GM12878 (cell line): ENCODE results near the gene ITCH. TPM values are rescaled to one million over a fixed set of nuclear protein-coding genes. Genes with fewer than 3 reads are reported as not detected.

Experiments used
- ATAC-seq: fragments of 200-7000 bp; cut with Tn5 transposase; 3 replicates; pipeline ENCODE4 v1.9.1; 2020; ENCODE audit warnings: mild to moderate bottlenecking, moderate library complexity
- BruUV-seq: library from RNA; stranded (reverse); fragments of 400-500 nt; replicated peaks from 2 replicates; lab custom pipeline; 2021; lab: Mats Ljungman, UMichigan
- CTCF ChIA-PET: fragments of 300-600 bp; sonication (Branson Sonifier 250); formaldehyde crosslinking; extraction: SDS; loops from one replicate; lab custom pipeline; 2021; ENCODE audit warnings: inconsistent platforms; lab: Yijun Ruan, JAX
- POLR2A ChIA-PET: fragments of 350-600 bp; formaldehyde crosslinking; extraction: SDS; loops from one replicate; lab custom pipeline; 2021; ENCODE audit warnings: inconsistent platforms; lab: Charles Lee
- RAD21 ChIA-PET: fragments of 300-600 bp; sonication (Branson Sonifier 250); formaldehyde crosslinking; loops from one replicate; lab custom pipeline; 2023; ENCODE audit warnings: antibody characterized with exemption; ENCODE audit not compliant: unreplicated experiment; lab: Charles Lee
- SMC1A ChIA-PET: fragments of 300-600 bp; sonication (Branson Sonifier 250); formaldehyde crosslinking; loops from one replicate; lab custom pipeline; 2023; ENCODE audit not compliant: unreplicated experiment, uncharacterized antibody; lab: Charles Lee
- DNase-seq: peaks from one replicate; pipeline ENCODE4 v3.0.0-alpha.2; 2011; ENCODE audit warnings: low read depth, low spot score
- FAIRE-seq: peaks from 3 replicates; lab custom pipeline; 2011; peaks lifted over from hg19 to GRCh38; lab: Jason Lieb, UNC
- H2AFZ ChIP-seq: 2 replicates; pipeline ENCODE4 v1.6.0; 2011; ENCODE audit warnings: low read depth, low read length, control low read depth; ENCODE audit not compliant: control insufficient read depth
- H3K27ac ChIP-seq: 2 replicates; pipeline ENCODE4 v1.5.1; 2011; ENCODE audit warnings: control low read depth; ENCODE audit not compliant: control insufficient read depth, insufficient read depth
- H3K27me3 ChIP-seq, 2 experiments: replicated peaks in 1 of 2; 2 replicates each; pipeline versions ENCODE4 v1.6.0 to v1.6.1; 2011; ENCODE audit warnings: low read length in 1 of 2; ENCODE audit not compliant: control insufficient read depth in 2 of 2, insufficient read depth in 2 of 2
- H3K36me3 ChIP-seq, 2 experiments: 2 replicates each; pipeline ENCODE4 v1.5.1; 2011; ENCODE audit warnings: low read length in 1 of 2; ENCODE audit not compliant: control insufficient read depth in 2 of 2, insufficient read depth in 2 of 2
- H3K4me1 ChIP-seq: 2 replicates; pipeline ENCODE4 v1.6.1; 2011; ENCODE audit warnings: mild to moderate bottlenecking, low read length, moderate library complexity, mixed read lengths; ENCODE audit not compliant: control insufficient read depth, insufficient read depth
- H3K4me2 ChIP-seq: 2 replicates; pipeline ENCODE4 v1.6.0; 2011; ENCODE audit warnings: control low read depth; ENCODE audit not compliant: control insufficient read depth, insufficient read depth
- H3K4me3 ChIP-seq: fragments of 200-600 bp; sonication (generic); 2 replicates; pipeline ENCODE4 v1.5.1; 2016
- H3K79me2 ChIP-seq: 2 replicates; pipeline ENCODE4 v1.6.0; 2011; ENCODE audit warnings: low read length; ENCODE audit not compliant: control insufficient read depth, insufficient read depth
- H3K9ac ChIP-seq: 2 replicates; pipeline ENCODE4 v1.8.0; 2011; ENCODE audit warnings: low read length, control low read depth, mixed read lengths; ENCODE audit not compliant: control insufficient read depth, insufficient read depth
- H3K9me3 ChIP-seq: replicated peaks from 3 replicates; pipeline ENCODE4 v1.5.1; 2011; ENCODE audit warnings: mild to moderate bottlenecking, low read length; ENCODE audit not compliant: control insufficient read depth, insufficient read depth
- H4K20me1 ChIP-seq: 2 replicates; pipeline ENCODE4 v1.6.0; 2011; ENCODE audit not compliant: control insufficient read depth, insufficient read depth
- CBFB ChIP-seq: IDR thresholded peaks from 2 replicates; pipeline ENCODE4 v1.6.1; 2016; ENCODE audit warnings: antibody characterized with exemption, low read depth
- RELB ChIP-seq: fragments of 450-650 bp; IDR thresholded peaks from 2 replicates; pipeline ENCODE4 v1.6.1; 2017; ENCODE audit warnings: low read depth, mild to moderate bottlenecking, moderate library complexity
- SP1 ChIP-seq: IDR thresholded peaks from one replicate; pipeline ENCODE4 v1.6.1; 2011; ENCODE audit warnings: low read depth, low read length
- YBX1 ChIP-seq: fragments of 450-650 bp; IDR thresholded peaks from 2 replicates; pipeline ENCODE4 v1.6.1; 2016; ENCODE audit warnings: antibody characterized with exemption
- ZSCAN29 ChIP-seq: fragments of 450-650 bp; IDR thresholded peaks from 2 replicates; pipeline ENCODE4 v1.6.1; 2017; ENCODE audit warnings: mild to moderate bottlenecking, moderate library complexity
- WGBS: methylation state at CpG from one replicate; pipeline ENCODE4 v1.1.6; 2016; ENCODE audit warnings: low lambda C conversion rate; ENCODE audit not compliant: insufficient replicate concordance, insufficient coverage; ENCODE audit errors: missing lambda C conversion rate; 5-methylcytosine and 5-hydroxymethylcytosine counted together
- in situ Hi-C: fragments of 300-500 bp; cut with MboI; formaldehyde crosslinking; loops from 9 replicates; pipeline ENCODE4 v1.14.3; 2018; ENCODE audit warnings: mixed read lengths
- intact Hi-C: fragments of 100-400 bp; cut with micrococcal nuclease; formaldehyde crosslinking; loops from one replicate; pipeline ENCODE4 v1.14.2; 2022; ENCODE audit not compliant: unreplicated experiment
- polyA plus RNA-seq, 11 experiments: library from polyadenylated mRNA; depleted of rRNA in 4 of 11; unstranded in 6 of 11; stranded (reverse) in 5 of 11; fragments of >200 nt; fragmentation: Nextera tagmentation in 4 of 11; fragmentation: Illumina TruSeq in 1 of 11; extraction: Ambion mirVana in 4 of 11; extraction: Trizol in 1 of 11; gene quantifications; 1 replicate in 1 of 11; 2 replicates in 10 of 11; pipeline versions ENCODE4 v1.2.1 to v1.2.3, GENCODE V29; 2011 to 2016; ENCODE audit warnings: inconsistent platforms in 2 of 11, missing spikeins in 2 of 11, low read depth in 1 of 11
- total RNA-seq, 4 experiments: library from RNA; depleted of rRNA in 3 of 4; stranded (reverse); fragments of >200 nt in 3 of 4; fragmentation: Illumina TruSeq in 1 of 4; extraction: Trizol in 1 of 4; gene quantifications; 2 replicates each; pipeline versions ENCODE4 v1.2.1 to v1.2.3, GENCODE V29; 2013 to 2021
- TF ChIP-seq, protein P1 (sequence below): fragments of 450-650 bp; IDR thresholded peaks from 2 replicates; pipeline ENCODE4 v1.6.1; 2018; ENCODE audit warnings: mild to moderate bottlenecking, low read depth, moderate library complexity; ENCODE audit not compliant: partially characterized antibody

The ITCH gene
- total and polyA plus RNA-seq, 10 of the 15 experiments (the other 5 are each of a cell fraction or from before 2014, with no cell fraction given), result 7.5 to 46.1 (median 21.5) TPM

DNA sequence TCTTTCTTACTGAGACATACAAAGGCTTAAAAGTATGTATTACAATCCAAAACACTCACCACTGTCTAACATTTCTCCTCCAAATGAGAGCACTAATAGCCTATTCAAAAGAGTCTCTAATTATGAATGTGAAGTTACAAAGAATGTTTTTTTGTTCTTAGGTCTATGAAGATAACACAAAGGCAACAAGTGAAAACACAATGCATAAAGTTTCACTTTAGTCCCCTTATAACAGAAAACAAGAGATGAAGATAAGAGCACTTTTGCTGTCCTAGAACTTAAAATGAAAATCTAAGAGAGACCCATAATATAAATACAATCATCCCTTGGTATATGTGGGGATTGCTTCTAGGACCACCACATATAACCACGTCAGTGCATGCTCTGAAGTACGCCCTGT lies 25.6 kb downstream of the ITCH start:
- peaks cover 0 to 8% of the 10 kb centered on the region in 2 experiments; a peak in 3 of 4 replicates for H3K36me3 ChIP-seq
- TF ChIP-seq YBX1 (no peak), RELB (no peak), ZSCAN29 (no peak), SP1 (no peak), CBFB (no peak)
- TF ChIP-seq, protein P1, sequence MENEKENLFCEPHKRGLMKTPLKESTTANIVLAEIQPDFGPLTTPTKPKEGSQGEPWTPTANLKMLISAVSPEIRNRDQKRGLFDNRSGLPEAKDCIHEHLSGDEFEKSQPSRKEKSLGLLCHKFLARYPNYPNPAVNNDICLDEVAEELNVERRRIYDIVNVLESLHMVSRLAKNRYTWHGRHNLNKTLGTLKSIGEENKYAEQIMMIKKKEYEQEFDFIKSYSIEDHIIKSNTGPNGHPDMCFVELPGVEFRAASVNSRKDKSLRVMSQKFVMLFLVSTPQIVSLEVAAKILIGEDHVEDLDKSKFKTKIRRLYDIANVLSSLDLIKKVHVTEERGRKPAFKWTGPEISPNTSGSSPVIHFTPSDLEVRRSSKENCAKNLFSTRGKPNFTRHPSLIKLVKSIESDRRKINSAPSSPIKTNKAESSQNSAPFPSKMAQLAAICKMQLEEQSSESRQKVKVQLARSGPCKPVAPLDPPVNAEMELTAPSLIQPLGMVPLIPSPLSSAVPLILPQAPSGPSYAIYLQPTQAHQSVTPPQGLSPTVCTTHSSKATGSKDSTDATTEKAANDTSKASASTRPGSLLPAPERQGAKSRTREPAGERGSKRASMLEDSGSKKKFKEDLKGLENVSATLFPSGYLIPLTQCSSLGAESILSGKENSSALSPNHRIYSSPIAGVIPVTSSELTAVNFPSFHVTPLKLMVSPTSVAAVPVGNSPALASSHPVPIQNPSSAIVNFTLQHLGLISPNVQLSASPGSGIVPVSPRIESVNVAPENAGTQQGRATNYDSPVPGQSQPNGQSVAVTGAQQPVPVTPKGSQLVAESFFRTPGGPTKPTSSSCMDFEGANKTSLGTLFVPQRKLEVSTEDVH, result no peak
- H3K9ac ChIP-seq, result no peak overlapping the region
- peaks cover 6% of the 10 kb centered on the region for H3K79me2 ChIP-seq
- ChIA-PET RAD21 (interaction anchor here (0.7 to 1.1 kb wide), 2 partner anchors 18 to 26 kb away, joined by 4 to 5 read pairs; partner anchors contain the start of gene ITCH), CTCF (no interaction called here), SMC1A (interaction anchor here (0.7 to 1.8 kb wide), 3 partner anchors 10 to 16 kb away, joined by 3 to 8 read pairs (median 4); no protein-coding TSS in a partner anchor), POLR2A (interaction anchor here (0.5 kb wide), 1 partner anchor 9 kb away, joined by 4 read pairs; no protein-coding TSS in a partner anchor)
- in situ Hi-C loops, result no loop called here
- H3K9me3 ChIP-seq, result no peaks in the 10 kb centered on the region
- intact Hi-C loops, result no loop called here
- no peak overlapping the region for H3K4me2 ChIP-seq
- WGBS, result 100% methylated on average over 2 of the region's 2 CpGs
- peaks cover 18% of the 10 kb centered on the region for H3K4me1 ChIP-seq
- no peaks in the 10 kb centered on the region for H4K20me1 ChIP-seq
- BruUV-seq, result no TSS peak
- FAIRE-seq (no peak), DNase-seq (no peak), ATAC-seq (no peak)
- H3K27ac ChIP-seq, result no peak overlapping the region
- H2AFZ ChIP-seq, result no peak overlapping the region
- H3K27me3 ChIP-seq, result no peaks in the 10 kb centered on the region
- no peak overlapping the region for H3K4me3 ChIP-seq
